Stimulated activated CD8-positive, alpha-beta memory T cell treated with anti-CD3 and anti-CD28 coated beads, Interleukin-15, amount 100 ng/mL, for 24 hours (primary cell): ENCODE measurements around the gene KLRB1.
"Not testable (repeated sequence)": the region's sequence is repeated elsewhere in the genome, so short reads cannot be mapped to it uniquely, and the experiment has no call there.

Experiments used
- DNase-seq: peaks from one replicate; pipeline ENCODE4 v3.0.0-alpha.2; 2020; ENCODE audit warnings: low read depth

Gene KLRB1

DNA sequence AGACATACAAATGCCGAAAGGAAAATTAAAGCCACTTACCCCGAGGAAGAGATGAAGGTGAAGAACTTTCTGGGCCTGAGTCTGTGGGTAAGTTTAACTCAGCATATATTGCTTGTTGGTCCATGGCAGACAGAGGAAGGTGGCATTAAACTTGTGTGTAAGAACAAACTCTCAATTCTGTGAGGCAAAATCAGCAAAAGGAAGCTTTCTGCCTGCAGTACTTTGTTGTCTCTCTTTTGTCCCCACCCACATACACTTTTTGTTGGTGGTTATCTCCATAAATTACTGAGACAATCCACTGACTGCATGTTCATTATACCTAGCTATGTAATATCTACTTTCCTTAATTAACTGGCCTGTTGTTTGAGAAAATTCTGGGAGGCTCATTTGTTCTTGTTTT is at the start of gene KLRB1:
Gene KLRB1, minus strand, starts transcription at position 201 of the 400 bp plus-strand sequence. Its CDS starts 77 bp downstream, at position 124.
- DNase-seq, result no peak

DNA sequence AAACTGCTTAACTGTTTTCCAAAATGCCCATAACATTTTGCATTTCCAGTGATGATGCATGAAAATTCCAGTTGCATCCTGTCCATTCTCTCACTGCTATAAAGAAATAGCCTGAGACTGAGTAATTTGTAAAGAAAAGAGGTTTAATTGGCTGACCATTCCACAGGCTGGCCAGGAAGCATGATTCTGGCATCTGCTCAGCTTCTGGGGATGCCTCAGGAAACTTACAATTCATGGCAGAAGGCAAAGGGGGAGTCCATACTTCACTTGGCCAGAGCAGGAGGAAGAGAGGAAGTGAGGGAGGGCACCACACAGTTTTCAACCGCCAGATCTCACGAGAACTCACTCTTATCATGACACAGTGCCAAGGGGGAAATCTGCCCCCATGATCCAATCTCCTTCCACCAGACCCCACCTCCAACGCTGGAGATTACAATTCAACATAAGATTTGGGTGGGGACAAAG is 43.6 kb upstream of the KLRB1 start:
- no peak for DNase-seq

GRCh38 chr12:9650151-9650576 is 42.4 kb upstream of the KLRB1 start:
- no peak for DNase-seq

- DNase-seq, result no peak
Measured at GRCh38 chr12:9649532-9649940, 41.8 kb upstream of the KLRB1 start.

DNA sequence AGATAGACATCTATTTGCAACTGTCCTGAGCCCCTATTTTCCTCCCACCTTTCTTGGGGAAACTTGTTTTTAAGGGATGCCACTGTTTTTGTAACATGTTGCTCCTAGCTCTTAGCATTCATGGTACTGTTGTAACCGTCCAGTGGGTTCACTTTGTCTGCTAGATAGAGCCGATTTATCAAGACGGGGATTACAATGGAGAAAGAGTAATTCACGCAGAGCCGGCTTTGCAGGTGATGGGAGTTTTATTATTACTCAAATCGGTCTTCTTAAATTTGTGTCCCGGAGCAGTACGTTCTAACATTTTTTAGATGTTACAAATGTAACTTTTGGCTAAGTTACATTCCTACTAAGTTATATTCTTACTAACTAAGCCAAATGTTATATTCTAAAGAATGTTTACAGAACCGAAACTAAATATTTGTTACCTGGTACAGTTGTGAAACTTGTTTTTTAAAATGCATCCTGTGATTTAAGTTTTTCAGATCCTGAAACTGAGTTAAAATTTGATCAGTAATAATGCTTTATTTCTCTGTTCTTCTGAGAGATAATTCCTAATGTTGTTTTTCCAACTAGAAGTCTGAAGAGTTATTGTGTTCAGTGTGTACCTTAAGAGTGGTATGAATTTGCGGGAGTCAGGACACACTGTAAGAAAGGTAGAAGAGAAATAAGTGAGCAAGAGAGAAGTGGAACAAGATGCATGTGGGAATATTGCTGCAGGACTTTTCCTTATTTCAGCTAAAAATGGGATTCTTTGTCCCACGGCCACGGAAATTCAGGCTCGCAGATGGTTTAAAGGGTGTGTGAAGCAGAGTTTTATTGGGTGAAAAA is 41.2 kb upstream of the KLRB1 start:
- DNase-seq, result no peak

GRCh38 chr12:9647825-9648700 is 40.3 kb upstream of the KLRB1 start:
- DNase-seq, result peak; percentile 81

- no peak for DNase-seq
Measured at GRCh38 chr12:9646794-9647781, 39.4 kb upstream of the KLRB1 start.

- not testable (repeated sequence) for DNase-seq
Measured at GRCh38 chr12:9644985-9645551, 37.4 kb upstream of the KLRB1 start.

GRCh38 chr12:9643266-9643660 is 35.5 kb upstream of the KLRB1 start:
- DNase-seq, result no peak

DNA sequence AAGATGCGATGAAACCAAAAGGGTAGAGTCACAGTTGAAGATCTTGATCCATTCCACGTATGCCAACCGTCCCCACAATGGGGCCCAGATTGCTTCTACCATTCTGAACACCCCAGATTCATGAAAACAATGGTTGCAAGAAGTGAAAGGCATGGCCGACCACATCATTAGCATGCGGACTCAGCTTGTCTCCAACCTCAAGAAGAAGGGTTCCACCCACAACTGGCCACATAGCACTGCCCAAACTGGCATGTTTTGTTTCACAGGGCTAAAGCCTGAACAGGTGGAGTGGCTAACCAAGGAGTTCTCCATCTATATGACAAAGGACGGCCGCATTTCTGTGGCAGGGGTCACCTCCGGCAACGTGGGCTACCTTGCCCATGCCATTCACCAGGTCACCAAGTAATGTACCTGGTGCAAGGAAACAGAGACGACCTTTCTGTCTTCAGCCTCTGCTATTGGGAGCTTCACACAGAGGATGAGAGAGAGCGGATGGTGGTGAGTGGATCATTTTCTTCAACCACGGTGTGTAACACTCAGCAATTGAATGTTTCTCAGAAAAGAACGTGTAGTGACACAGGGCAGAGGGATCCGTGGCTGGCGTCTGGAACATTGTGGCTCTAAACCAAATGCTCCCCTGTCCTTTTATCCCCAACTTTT is 35.0 kb upstream of the KLRB1 start:
- DNase-seq, result no peak

DNA sequence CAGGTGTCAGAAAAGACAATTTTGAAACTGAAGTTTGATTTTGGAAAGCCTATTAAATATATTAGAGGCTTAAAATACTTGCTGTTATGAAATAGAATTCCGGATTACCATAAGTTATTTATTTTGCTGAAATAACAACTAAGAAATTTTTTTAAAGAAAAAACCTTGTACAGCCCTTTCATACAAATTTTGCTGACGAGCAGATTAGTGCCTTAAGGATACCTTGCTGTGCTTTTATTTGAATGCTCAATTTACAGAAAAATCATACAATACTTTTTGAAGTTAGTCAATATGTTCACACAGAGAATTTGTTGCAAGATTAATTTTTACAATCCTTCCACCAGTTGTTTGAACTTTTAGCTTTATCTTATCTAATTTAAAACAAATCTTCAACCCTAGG is 32.3 kb upstream of the KLRB1 start:
- DNase-seq, result no peak

- no peak for DNase-seq
Measured at GRCh38 chr12:9636851-9637206, 29.1 kb upstream of the KLRB1 start.

- DNase-seq, result no peak
Measured at GRCh38 chr12:9636150-9636850, 28.6 kb upstream of the KLRB1 start.

DNA sequence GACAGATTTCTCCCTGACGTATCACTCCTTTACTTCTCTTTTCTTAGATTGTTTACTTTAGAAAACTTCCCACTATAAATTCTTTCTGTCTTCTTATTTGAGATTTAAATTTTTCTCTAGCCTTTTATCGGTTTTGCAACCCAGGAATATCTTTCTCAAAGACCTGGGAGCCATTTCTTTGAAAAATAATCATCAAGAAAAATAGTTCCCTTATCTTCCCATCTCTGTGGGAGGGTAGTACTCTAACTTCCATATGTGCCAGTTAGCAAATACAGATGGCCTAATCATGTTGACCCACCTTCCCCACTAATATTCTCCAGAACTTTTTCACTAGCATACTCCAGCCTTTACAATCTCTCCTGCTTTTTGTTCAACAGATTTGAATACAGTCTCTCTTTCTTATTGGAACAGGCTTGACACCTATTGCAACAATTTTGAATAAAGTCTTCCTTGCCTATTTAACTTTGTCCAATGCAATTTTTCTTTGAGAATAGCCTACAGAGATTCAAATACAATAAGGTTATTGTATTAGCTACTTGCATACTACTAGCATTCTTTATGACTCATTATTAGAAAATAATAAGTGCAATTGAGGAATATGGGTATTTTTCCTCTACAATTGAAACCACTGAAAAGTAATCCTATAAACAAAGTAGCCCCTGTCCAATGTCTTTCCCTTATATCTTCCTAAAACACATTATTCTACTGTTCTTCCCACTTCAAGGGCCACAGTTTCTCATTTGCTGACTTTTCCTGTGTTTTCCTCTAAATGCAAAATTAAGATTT is 27.4 kb upstream of the KLRB1 start:
- no peak for DNase-seq

GRCh38 chr12:9634177-9634803 is 26.6 kb upstream of the KLRB1 start:
- no peak for DNase-seq

DNA sequence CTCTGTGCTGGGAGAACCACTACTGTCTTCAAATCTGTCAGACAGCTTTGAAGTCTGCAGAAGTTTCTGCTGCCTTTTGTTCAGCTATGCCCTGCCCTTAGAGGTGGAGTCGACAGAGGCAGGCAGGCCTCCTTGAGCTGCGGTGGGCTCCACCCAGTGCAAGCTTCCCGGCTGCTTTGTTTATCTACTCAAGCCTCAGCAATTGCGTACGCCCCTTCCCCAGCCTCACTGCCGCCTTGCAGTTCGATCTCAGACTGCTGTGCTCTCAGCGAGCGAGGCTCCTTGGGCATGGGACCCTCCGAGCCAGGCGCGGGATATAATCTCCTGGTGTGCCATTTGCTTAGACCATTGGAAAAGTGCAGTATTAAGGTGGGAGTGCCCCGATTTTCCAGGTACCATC is 25.1 kb upstream of the KLRB1 start:
- no peak for DNase-seq

- no peak for DNase-seq
Measured at GRCh38 chr12:9626821-9627220, 19.1 kb upstream of the KLRB1 start.

GRCh38 chr12:9626291-9626690 is 18.6 kb upstream of the KLRB1 start:
- no peak for DNase-seq

GRCh38 chr12:9625019-9625418 is 17.3 kb upstream of the KLRB1 start:
- no peak for DNase-seq
